H9 (cell line): ENCODE measurements around the gene ADAT3. TPM values are rescaled to one million over a fixed set of nuclear protein-coding genes. Genes with fewer than 3 reads are reported as not detected.

Source experiments
- DNase-seq: peaks from one replicate; pipeline ENCODE4 v3.0.0-alpha.2; 2017
- H2AFZ ChIP-seq: one replicate; pipeline ENCODE4 v1.6.1; 2013; ENCODE audit warnings: mild to moderate bottlenecking, low read length, control low read depth, moderate library complexity
- H2AK5ac ChIP-seq: 2 replicates; pipeline ENCODE4 v1.6.1; 2013; ENCODE audit warnings: low read length, control low read depth, mixed read lengths; ENCODE audit not compliant: insufficient read length
- H2BK120ac ChIP-seq: one replicate; pipeline ENCODE4 v1.6.1; 2013; ENCODE audit warnings: low read depth, mild to moderate bottlenecking, low read length, control low read depth, inconsistent platforms; ENCODE audit not compliant: poor library complexity, severe bottlenecking
- H2BK12ac ChIP-seq: 2 replicates; pipeline ENCODE4 v1.6.1; 2013; ENCODE audit warnings: low read length, control low read depth, mixed read lengths, low read depth; ENCODE audit not compliant: insufficient read length
- H2BK15ac ChIP-seq: 2 replicates; pipeline ENCODE4 v1.6.1; 2013; ENCODE audit warnings: low read depth, low read length, control low read depth
- H2BK20ac ChIP-seq: one replicate; pipeline ENCODE4 v1.6.1; 2013; ENCODE audit warnings: low read depth, mild to moderate bottlenecking, low read length, control low read depth, inconsistent platforms; ENCODE audit not compliant: poor library complexity, severe bottlenecking
- H2BK5ac ChIP-seq: 2 replicates; pipeline ENCODE4 v1.6.1; 2013; ENCODE audit warnings: low read length, control low read depth, mixed read lengths; ENCODE audit not compliant: insufficient read length
- H3K14ac ChIP-seq: 2 replicates; pipeline ENCODE4 v1.6.1; 2013; ENCODE audit warnings: low read length, control low read depth; ENCODE audit not compliant: insufficient read depth
- H3K18ac ChIP-seq: 2 replicates; pipeline ENCODE4 v1.6.1; 2013; ENCODE audit warnings: low read depth, mild to moderate bottlenecking, mixed read lengths, low read length, control low read depth; ENCODE audit not compliant: insufficient read length
- H3K23ac ChIP-seq: 2 replicates; pipeline ENCODE4 v1.6.1; 2013; ENCODE audit warnings: low read length, control low read depth, mixed read lengths, low read depth; ENCODE audit not compliant: insufficient read length
- H3K23me2 ChIP-seq: 2 replicates; pipeline ENCODE4 v1.6.1; 2013; ENCODE audit warnings: low read depth, mild to moderate bottlenecking, mixed read lengths, low read length, control low read depth; ENCODE audit not compliant: insufficient read length, poor library complexity, severe bottlenecking
- H3K27ac ChIP-seq: 2 replicates; pipeline ENCODE4 v1.5.1; 2013; ENCODE audit warnings: low read length, control low read depth, mixed read lengths, low read depth; ENCODE audit not compliant: insufficient read length
- H3K27me3 ChIP-seq: 2 replicates; pipeline ENCODE4 v1.6.1; 2013; ENCODE audit warnings: low read length, control low read depth, inconsistent platforms; ENCODE audit not compliant: insufficient read depth
- H3K4ac ChIP-seq: 2 replicates; pipeline ENCODE4 v1.6.1; 2013; ENCODE audit warnings: low read depth, mild to moderate bottlenecking, control low read depth, inconsistent platforms, low read length, moderate library complexity
- H3K4me1 ChIP-seq: 2 replicates; pipeline ENCODE4 v1.6.1; 2013; ENCODE audit warnings: low read length, control low read depth, inconsistent platforms; ENCODE audit not compliant: insufficient read depth
- H3K4me2 ChIP-seq: 2 replicates; pipeline ENCODE4 v1.6.1; 2013; ENCODE audit warnings: low read length, control low read depth, mixed read lengths; ENCODE audit not compliant: insufficient read length, insufficient read depth
- H3K56ac ChIP-seq: 2 replicates; pipeline ENCODE4 v1.6.1; 2013; ENCODE audit warnings: low read depth, mild to moderate bottlenecking, mixed read lengths, low read length, control low read depth; ENCODE audit not compliant: insufficient read length
- H3K79me1 ChIP-seq: 2 replicates; pipeline ENCODE4 v1.6.1; 2013; ENCODE audit warnings: low read depth, mild to moderate bottlenecking, moderate library complexity, low read length, control low read depth, inconsistent platforms; ENCODE audit not compliant: insufficient read depth, poor library complexity, severe bottlenecking
- H3K79me2 ChIP-seq: 2 replicates; pipeline ENCODE4 v1.6.1; 2013; ENCODE audit warnings: low read length, control low read depth, inconsistent platforms; ENCODE audit not compliant: insufficient read depth
- H3K9ac ChIP-seq: 2 replicates; pipeline ENCODE4 v1.6.1; 2013; ENCODE audit warnings: low read length, control low read depth, mixed read lengths; ENCODE audit not compliant: insufficient read length; ENCODE audit errors: extremely low read depth
- H3K9me3 ChIP-seq: one replicate; pipeline ENCODE4 v1.6.1; 2013; ENCODE audit warnings: low read depth, low read length, inconsistent platforms; ENCODE audit not compliant: control insufficient read depth
- H3T11ph ChIP-seq: one replicate; pipeline ENCODE4 v1.6.1; 2013; ENCODE audit warnings: mild to moderate bottlenecking, low read length, control low read depth, inconsistent platforms
- H4K20me1 ChIP-seq: one replicate; pipeline ENCODE4 v1.6.1; 2013; ENCODE audit not compliant: control insufficient read depth, insufficient read length, insufficient read depth
- H4K5ac ChIP-seq: 2 replicates; pipeline ENCODE4 v1.6.1; 2013; ENCODE audit warnings: low read depth, mild to moderate bottlenecking, mixed read lengths, low read length, control low read depth; ENCODE audit not compliant: insufficient read length
- H4K8ac ChIP-seq: replicated peaks from 2 replicates; pipeline ENCODE4 v1.6.1; 2013; ENCODE audit warnings: low read length, control low read depth, mixed read lengths, low read depth; ENCODE audit not compliant: insufficient read length
- H4K91ac ChIP-seq: 2 replicates; pipeline ENCODE4 v1.6.1; 2013; ENCODE audit warnings: low read depth, mild to moderate bottlenecking, moderate library complexity, mixed read lengths, low read length, control low read depth; ENCODE audit not compliant: insufficient read length
- H3K27ac Mint-ChIP-seq, 3 experiments: 2 replicates in 2 of 3; 3 replicates in 1 of 3; pipeline ENCODE4 v1.8.0; 2020 to 2021; ENCODE audit warnings: mixed read lengths in 3 of 3, mild to moderate bottlenecking in 1 of 3, moderate library complexity in 1 of 3
- H3K27me3 Mint-ChIP-seq: 2 replicates; pipeline ENCODE4 v1.8.0; 2021; ENCODE audit warnings: low read depth, mild to moderate bottlenecking, moderate library complexity, mixed read lengths
- H3K36me3 Mint-ChIP-seq, 3 experiments: 2 replicates in 2 of 3; 3 replicates in 1 of 3; pipeline ENCODE4 v1.8.0; 2020 to 2021; ENCODE audit warnings: low read depth in 3 of 3, mixed read lengths in 3 of 3; ENCODE audit not compliant: insufficient read depth in 1 of 3
- H3K4me1 Mint-ChIP-seq, 2 experiments: 2 replicates each; pipeline ENCODE4 v1.8.0; 2020; ENCODE audit warnings: mixed read lengths in 2 of 2
- H3K4me3 Mint-ChIP-seq, 2 experiments: 2 replicates in 1 of 2; 3 replicates in 1 of 2; pipeline ENCODE4 v1.8.0; 2020 to 2021; ENCODE audit warnings: mild to moderate bottlenecking in 2 of 2, mixed read lengths in 2 of 2, moderate library complexity in 1 of 2
- H3K9me3 Mint-ChIP-seq, 2 experiments: 2 replicates in 1 of 2; 3 replicates in 1 of 2; pipeline ENCODE4 v1.8.0; 2020; ENCODE audit warnings: mild to moderate bottlenecking in 2 of 2, mixed read lengths in 2 of 2, moderate library complexity in 1 of 2
- WGBS: extraction: QIAGEN DNeasy Blood & Tissue Kit; methylation state at CpG from one replicate; pipeline ENCODE4 v1.1.7; 2013; ENCODE audit warnings: missing lambda C conversion rate, low lambda C conversion rate, mixed read lengths; ENCODE audit not compliant: insufficient read length; ENCODE audit errors: extremely low coverage; 5-methylcytosine and 5-hydroxymethylcytosine counted together
- total RNA-seq: library from RNA; stranded (reverse); gene quantifications from 2 replicates; pipeline ENCODE4 v1.2.1, GENCODE V29; 2021
- TF ChIP-seq, protein P1 (sequence below): fragments of 200-600 bp; sonication (generic); conservative IDR thresholded peaks from 3 replicates; pipeline ENCODE4 v1.8.0; 2021; ENCODE audit warnings: antibody characterized with exemption, mild to moderate bottlenecking

Gene ADAT3
- total RNA-seq, 1 experiment from 2014 or later, result 12.2 TPM

GRCh38 chr19:1860821-1861598 lies 44.2 kb upstream of the ADAT3 start:
- Histone ChIP-seq H3K9ac (no peak overlapping the region), H3K79me1 (peaks cover 11% of the 10 kb centered on the region), H2AFZ (no peak overlapping the region), H3K79me2 (peaks cover 36% of the 10 kb centered on the region; the same call in 1 of the 2 replicates), H2AK5ac (no peak overlapping the region), H2BK120ac (no peak overlapping the region), H3K27me3 (no peaks in the 10 kb centered on the region; the same call in 1 of the 2 replicates), H3K4me2 (peak overlapping the region; percentile 84), H2BK20ac (no peak overlapping the region), H3K23me2 (peaks cover 20% of the 10 kb centered on the region), H3K23ac (no peak overlapping the region), H3K56ac (no peak overlapping the region), H3K14ac (no peak overlapping the region; the same call in 1 of the 2 replicates), H3K27ac (no peak overlapping the region), H3K4me1 (peaks cover 4% of the 10 kb centered on the region; the same call in 1 of the 2 replicates), H3K4ac (no peak overlapping the region), H4K20me1 (peaks cover 3% of the 10 kb centered on the region), H3K18ac (no peak overlapping the region), H3K9me3 (no peaks in the 10 kb centered on the region), H4K8ac (no peak overlapping the region), H3T11ph (no peak overlapping the region), H2BK12ac (no peak overlapping the region), H4K91ac (no peak overlapping the region), H4K5ac (no peak overlapping the region), H2BK5ac (no peak overlapping the region), H2BK15ac (no peak overlapping the region)
- Mint-ChIP-seq H3K9me3 (no peaks in the 10 kb centered on the region; a peak in 1 of 5 replicates), H3K27me3 (peaks cover 6% of the 10 kb centered on the region), H3K36me3 (no peaks in the 10 kb centered on the region), H3K4me3 (peak overlapping the region; percentile 86 to 93), H3K27ac (no peak overlapping the region), H3K4me1 (peaks cover 31 to 52% of the 10 kb centered on the region in 2 experiments)
- WGBS, result no CpG with 5 or more reads among the region's 28 CpGs
- no peak for DNase-seq
- TF ChIP-seq, protein P1, sequence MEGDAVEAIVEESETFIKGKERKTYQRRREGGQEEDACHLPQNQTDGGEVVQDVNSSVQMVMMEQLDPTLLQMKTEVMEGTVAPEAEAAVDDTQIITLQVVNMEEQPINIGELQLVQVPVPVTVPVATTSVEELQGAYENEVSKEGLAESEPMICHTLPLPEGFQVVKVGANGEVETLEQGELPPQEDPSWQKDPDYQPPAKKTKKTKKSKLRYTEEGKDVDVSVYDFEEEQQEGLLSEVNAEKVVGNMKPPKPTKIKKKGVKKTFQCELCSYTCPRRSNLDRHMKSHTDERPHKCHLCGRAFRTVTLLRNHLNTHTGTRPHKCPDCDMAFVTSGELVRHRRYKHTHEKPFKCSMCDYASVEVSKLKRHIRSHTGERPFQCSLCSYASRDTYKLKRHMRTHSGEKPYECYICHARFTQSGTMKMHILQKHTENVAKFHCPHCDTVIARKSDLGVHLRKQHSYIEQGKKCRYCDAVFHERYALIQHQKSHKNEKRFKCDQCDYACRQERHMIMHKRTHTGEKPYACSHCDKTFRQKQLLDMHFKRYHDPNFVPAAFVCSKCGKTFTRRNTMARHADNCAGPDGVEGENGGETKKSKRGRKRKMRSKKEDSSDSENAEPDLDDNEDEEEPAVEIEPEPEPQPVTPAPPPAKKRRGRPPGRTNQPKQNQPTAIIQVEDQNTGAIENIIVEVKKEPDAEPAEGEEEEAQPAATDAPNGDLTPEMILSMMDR, result no peak
